ENCODE data around the gene STK32C. TPM values are rescaled to one million over a fixed set of nuclear protein-coding genes. Genes with fewer than 3 reads are reported as not detected.

The STK32C gene
- total RNA-seq, 4 donors from 2014 or later: 5.0 to 8.9 (median 8.1) TPM

DNA sequence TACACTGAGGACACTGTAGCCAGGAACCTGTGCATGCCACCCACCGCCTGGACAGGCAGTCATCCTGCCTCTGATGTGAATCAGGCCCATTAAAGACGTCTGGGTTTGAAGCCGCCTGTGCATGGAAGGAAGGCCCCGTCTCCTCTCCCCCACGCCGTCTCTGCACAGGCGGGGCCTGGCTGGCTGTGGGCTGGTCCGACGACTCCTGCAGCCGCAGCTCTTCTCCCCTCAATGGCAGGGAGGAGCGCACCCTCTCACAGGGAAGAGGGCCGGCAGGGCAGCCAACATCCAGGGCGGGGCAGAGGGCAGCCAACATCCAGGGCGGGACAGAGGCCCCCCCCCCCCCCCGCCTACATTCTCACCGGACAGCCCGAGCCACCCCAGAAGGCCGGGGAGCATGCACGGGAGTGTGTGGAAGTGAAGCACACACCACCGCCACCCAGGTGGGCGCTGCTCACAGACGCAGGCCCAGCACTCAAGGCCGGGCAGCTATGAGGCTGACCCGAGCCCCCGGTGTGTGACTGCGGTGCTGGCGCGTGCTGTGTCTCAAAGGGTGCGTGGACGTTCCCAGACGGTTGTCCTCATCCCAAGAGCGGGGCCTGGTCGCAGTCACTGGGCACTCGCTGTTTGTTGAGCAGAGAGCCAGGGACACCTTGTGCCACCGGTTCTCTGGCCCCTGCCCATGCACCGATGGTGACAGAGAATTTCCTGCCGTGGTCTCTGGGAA lies 101.9 kb downstream of the STK32C start:
- no peak for ATAC-seq (ENCODE audit: low FRiP score)
- TF ChIP-seq, protein P1, sequence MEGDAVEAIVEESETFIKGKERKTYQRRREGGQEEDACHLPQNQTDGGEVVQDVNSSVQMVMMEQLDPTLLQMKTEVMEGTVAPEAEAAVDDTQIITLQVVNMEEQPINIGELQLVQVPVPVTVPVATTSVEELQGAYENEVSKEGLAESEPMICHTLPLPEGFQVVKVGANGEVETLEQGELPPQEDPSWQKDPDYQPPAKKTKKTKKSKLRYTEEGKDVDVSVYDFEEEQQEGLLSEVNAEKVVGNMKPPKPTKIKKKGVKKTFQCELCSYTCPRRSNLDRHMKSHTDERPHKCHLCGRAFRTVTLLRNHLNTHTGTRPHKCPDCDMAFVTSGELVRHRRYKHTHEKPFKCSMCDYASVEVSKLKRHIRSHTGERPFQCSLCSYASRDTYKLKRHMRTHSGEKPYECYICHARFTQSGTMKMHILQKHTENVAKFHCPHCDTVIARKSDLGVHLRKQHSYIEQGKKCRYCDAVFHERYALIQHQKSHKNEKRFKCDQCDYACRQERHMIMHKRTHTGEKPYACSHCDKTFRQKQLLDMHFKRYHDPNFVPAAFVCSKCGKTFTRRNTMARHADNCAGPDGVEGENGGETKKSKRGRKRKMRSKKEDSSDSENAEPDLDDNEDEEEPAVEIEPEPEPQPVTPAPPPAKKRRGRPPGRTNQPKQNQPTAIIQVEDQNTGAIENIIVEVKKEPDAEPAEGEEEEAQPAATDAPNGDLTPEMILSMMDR (IDR thresholded peaks at IDR 0.05): no peak
- DNase-seq (ENCODE audit: low spot score): no peak

DNA sequence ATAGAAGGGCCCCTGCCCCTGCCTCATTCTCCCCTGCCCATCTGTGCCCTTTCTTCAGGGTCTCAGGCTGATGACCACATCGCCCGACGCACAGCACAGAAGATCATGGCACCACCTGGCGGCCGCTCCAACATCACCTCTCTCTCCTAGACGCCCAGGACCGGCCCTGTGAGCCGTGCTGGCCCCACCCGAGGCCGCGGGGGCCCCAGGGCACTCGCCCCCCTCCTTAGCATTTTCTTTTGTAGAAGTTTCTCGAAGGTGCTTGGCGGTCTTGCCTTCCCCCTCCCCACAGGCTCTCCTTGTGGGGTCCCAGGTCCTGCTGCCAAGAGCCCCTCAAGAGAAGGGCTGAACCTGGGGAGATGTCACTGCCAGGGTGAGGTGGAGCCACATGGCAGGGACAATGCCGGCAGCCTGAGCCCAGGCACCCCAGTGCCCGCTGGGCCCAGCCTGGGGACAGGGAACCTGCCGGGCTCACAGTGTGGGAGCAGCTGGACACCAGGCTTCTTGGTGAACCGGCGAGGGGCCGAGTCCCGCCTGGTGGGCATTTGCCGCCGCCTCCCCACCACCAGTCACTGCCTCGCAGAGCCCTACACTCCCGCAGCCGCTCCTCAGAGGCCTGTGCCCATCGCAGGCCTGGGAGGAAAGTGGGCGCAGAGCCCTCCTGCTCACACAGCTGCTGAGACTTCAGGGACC lies 102.8 kb downstream of the STK32C start:
- DNase-seq (ENCODE audit: low spot score) (no peak), ATAC-seq (ENCODE audit: low FRiP score) (no peak)
- TF ChIP-seq, protein P1 (IDR thresholded peaks at IDR 0.05): no peak

DNA sequence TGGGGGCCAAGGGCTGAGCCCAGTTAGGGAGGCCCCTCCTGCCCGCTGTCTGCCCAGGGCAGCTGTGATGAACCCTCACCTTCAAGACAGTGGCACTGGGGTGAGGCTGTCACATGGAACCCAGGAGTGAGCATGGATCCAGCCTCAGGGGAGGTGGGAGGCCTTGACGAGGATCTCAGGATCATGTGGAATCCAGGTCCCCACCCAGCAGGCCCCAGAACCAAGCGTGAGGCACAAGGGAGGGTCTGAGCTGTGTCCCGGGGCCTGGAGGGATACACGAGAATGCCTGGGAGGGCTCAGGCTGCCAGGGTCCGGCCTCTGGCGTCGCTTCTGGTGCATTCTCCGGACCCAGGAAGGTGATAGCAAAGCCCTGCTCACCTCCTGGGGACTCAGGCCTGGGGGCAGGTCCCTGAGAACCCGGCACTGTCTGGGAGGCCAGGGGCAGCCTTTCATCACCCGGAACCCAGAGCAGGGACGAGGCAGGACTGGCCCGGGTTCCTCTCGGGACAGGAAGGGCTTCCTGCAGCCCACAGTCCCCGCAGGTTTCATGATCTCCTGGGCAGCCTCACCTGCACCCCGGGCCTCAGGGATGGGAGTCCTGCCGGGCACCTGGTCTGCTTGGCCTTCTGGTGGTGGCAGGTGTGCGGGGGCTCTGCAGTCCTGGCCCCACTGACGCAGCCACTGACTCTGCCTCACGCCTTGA lies 103.5 kb downstream of the STK32C start:
- ATAC-seq (ENCODE audit: low FRiP score) (no peak), DNase-seq (ENCODE audit: low spot score) (no peak)
- TF ChIP-seq, protein P1 (IDR thresholded peaks at IDR 0.05): no peak

DNA sequence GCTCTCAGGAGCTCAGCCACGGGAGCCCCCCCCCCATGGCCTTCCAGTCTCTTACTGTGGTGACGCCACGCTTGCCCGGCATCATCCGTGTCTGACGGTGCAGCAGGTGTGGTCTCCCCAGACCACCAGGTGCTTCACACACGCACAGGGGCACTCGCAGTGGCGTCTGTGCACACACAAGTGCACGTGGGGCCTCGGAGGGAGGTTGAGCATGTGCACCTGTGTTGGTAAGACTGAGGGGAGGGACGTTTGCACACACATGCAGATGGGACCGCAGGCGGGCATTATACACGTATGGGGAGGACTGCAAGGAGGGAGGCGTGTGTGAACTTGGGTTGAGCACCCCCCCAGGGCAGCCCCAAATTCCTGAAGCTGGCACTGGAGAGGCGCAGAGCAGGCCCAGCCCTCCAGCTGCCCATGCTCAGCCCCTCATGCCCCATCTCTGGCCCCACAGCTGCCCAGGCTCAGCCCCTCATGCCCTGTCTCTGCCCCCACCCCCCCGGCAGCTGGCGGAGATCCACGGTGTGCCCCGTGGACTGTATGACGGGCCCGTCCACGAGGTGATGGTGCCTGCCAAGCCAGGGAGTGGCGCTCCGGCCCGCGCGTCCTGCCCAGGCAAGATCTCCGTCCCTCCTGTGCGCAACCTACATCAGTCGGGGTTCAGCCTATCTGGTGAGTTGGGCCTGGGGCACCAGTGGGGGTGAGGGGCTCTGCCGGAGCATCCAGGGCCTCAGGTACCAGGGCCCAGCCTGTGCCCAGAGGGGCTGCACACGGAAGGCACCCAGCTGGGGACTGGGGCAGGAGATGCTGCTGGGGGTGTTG lies 104.3 kb downstream of the STK32C start:
- ATAC-seq (ENCODE audit: low FRiP score): no peak
- TF ChIP-seq, protein P1 (IDR thresholded peaks at IDR 0.05): no peak

DNA sequence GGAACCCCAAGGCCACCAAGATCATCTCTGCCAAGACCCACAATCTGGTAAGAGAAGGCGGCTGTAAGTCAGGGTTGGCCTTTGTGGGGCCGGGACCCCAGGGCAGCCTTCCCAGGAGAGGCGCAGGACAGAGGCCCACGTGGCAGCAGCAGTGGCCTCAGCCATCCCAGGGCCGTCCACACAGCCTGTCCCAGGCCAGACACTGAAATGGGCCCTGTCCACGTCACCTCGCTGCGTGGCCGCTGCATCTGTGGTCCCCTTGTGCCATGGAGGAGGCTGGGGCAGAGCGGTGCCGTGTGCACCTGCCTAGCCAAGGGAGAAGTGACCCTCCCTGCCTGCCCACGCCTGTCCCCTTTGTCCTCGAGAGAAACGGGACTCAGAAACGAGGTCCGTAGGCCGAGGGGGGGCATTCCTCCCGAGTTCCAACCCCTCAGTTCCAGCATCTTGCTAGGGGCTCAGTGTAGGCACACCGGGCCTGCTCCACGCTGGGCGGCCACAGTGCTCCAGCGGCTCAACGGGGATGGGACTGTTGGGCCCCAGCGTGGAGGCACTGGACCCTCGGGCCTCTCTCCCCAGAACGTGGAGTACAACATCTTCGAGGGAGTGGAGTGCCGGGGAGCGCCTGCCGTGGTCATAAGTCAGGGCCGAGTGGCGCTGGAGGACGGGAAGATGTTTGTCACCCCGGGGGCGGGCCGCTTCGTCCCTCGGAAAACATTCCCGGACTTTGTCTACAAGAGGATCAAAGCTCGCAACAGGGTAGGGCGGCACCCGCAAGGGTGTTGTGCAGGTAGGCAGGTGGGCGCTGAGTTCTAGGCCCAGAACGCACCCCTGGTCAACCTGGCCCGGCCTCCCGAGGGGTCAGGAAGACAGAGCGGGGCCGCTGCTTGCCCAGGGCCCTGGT lies 105.4 kb downstream of the STK32C start:
- TF ChIP-seq, protein P1 (IDR thresholded peaks at IDR 0.05): no peak
- DNase-seq (ENCODE audit: low spot score) (no peak), ATAC-seq (ENCODE audit: low FRiP score) (no peak)

More for the DNA sequence above, 104.3 kb downstream of the STK32C start:
- DNase-seq (ENCODE audit: low spot score): no peak

All from omental fat pad (tissue), 4 donors.